A549 (cell line): ENCODE data around the gene SLC6A17. TPM values are rescaled to one million over a fixed set of nuclear protein-coding genes. Genes with fewer than 3 reads are reported as not detected.

ENCODE experiments used
- ATAC-seq, 2 experiments: fragments of 200-7000 bp in 1 of 2; fragments of >200 bp in 1 of 2; cut with Nextera tagmentation in 1 of 2; cut with Tn5 transposase in 1 of 2; 3 replicates each; pipeline versions ENCODE4 v1.8.0 to v1.9.1; 2018 to 2020; ENCODE audit warnings: mild to moderate bottlenecking in 1 of 2, moderate library complexity in 1 of 2
- CTCF ChIA-PET: fragments of 300-600 bp; sonication (Branson Sonifier 250); formaldehyde crosslinking; extraction: SDS; loops from one replicate; lab custom pipeline; 2021; ENCODE audit warnings: antibody characterized with exemption, inconsistent platforms; lab: Yijun Ruan, JAX
- POLR2A ChIA-PET: fragments of 350-600 bp; formaldehyde crosslinking; extraction: SDS; loops from one replicate; lab custom pipeline; 2021; ENCODE audit warnings: antibody characterized with exemption, inconsistent platforms; lab: Yijun Ruan, JAX
- DNase-seq, 2 experiments: peaks; one replicate each; pipeline versions ENCODE4 v3.0.0 to v3.0.0-alpha.2; 2011 to 2016; ENCODE audit warnings: low read depth in 1 of 2, low spot score in 1 of 2
- FAIRE-seq: peaks from 2 replicates; lab custom pipeline; 2011; peaks lifted over from hg19 to GRCh38; lab: Jason Lieb, UNC
- H3K27ac ChIP-seq, 2 experiments: fragments of >200 bp; sonication (Bioruptor Twin); formaldehyde crosslinking; 3 replicates each; pipeline ENCODE4 v1.5.1; 2016 to 2017
- H3K4me1 ChIP-seq: fragments of >200 bp; sonication (Bioruptor Twin); formaldehyde crosslinking; 3 replicates; pipeline ENCODE4 v1.6.1; 2016
- H3K4me2 ChIP-seq: fragments of >200 bp; sonication (Bioruptor Twin); formaldehyde crosslinking; 3 replicates; pipeline ENCODE4 v1.6.1; 2016
- H3K4me3 ChIP-seq: fragments of >200 bp; sonication (Bioruptor Twin); formaldehyde crosslinking; 3 replicates; pipeline ENCODE4 v1.5.1; 2016
- H3K9me3 ChIP-seq: fragments of >200 bp; sonication (Bioruptor Twin); formaldehyde crosslinking; 3 replicates; pipeline ENCODE4 v1.6.1; 2016
- BCL3 ChIP-seq: fragments of >200 bp; sonication (Bioruptor Twin); formaldehyde crosslinking; IDR thresholded peaks from 3 replicates; pipeline ENCODE4 v1.6.1; 2016
- CEBPB ChIP-seq, 2 experiments: fragments of >200 bp in 1 of 2; sonication (Bioruptor Twin) in 1 of 2; formaldehyde crosslinking in 1 of 2; IDR thresholded peaks; 2 replicates each; pipeline ENCODE4 v1.6.1; 2012 to 2016
- EHF ChIP-seq: fragments of 250-450 bp; sonication (Bioruptor Pico); IDR thresholded peaks from 2 replicates; pipeline ENCODE4 v1.5.0; 2020; ENCODE audit warnings: mild to moderate bottlenecking
- ESRRA ChIP-seq: fragments of 150-350 bp; IDR thresholded peaks from 2 replicates; pipeline ENCODE4 v1.6.1; 2014; ENCODE audit warnings: mild to moderate bottlenecking, low read length, borderline replicate concordance
- FOSL2 ChIP-seq, 2 experiments: fragments of 450-650 bp in 1 of 2; fragments of >200 bp in 1 of 2; sonication (Bioruptor Twin) in 1 of 2; formaldehyde crosslinking; IDR thresholded peaks; 2 replicates each; pipeline versions ENCODE4 v1.5.0 to v1.6.1; 2016 to 2020; ENCODE audit warnings: mild to moderate bottlenecking in 1 of 2, moderate library complexity in 1 of 2
- HDAC2 ChIP-seq: fragments of 200-600 bp; sonication (generic); IDR thresholded peaks from 2 replicates; pipeline ENCODE4 v1.6.1; 2016
- HOXB5 ChIP-seq: fragments of 250-450 bp; sonication (Bioruptor Pico); IDR thresholded peaks from 2 replicates; pipeline ENCODE4 v1.5.0; 2020; ENCODE audit warnings: mild to moderate bottlenecking, moderate library complexity
- KDM5A ChIP-seq: fragments of 200-600 bp; sonication (generic); IDR thresholded peaks from 2 replicates; pipeline ENCODE4 v1.6.1; 2016; ENCODE audit warnings: antibody characterized with exemption, mild to moderate bottlenecking
- MAFK ChIP-seq: fragments of 450-650 bp; IDR thresholded peaks from 2 replicates; pipeline ENCODE4 v1.6.1; 2014; ENCODE audit not compliant: partially characterized antibody
- MAX ChIP-seq: IDR thresholded peaks from 2 replicates; pipeline ENCODE4 v1.6.1; 2012
- MAZ ChIP-seq: fragments of 150-350 bp; IDR thresholded peaks from 2 replicates; pipeline ENCODE4 v1.6.1; 2014; ENCODE audit warnings: antibody characterized with exemption, low read depth, low read length, borderline replicate concordance
- NPAS2 ChIP-seq: fragments of 250-450 bp; sonication (Bioruptor Pico); IDR thresholded peaks from 2 replicates; pipeline ENCODE4 v1.8.0; 2022; ENCODE audit warnings: mild to moderate bottlenecking, moderate library complexity, borderline replicate concordance
- POLR2A ChIP-seq: IDR thresholded peaks from 2 replicates; pipeline ENCODE4 v1.6.1; 2012; ENCODE audit warnings: mild to moderate bottlenecking, low read length
- RAD21 ChIP-seq, 2 experiments: fragments of >200 bp in 1 of 2; sonication (Bioruptor Twin) in 1 of 2; formaldehyde crosslinking in 1 of 2; IDR thresholded peaks in 1 of 2; conservative IDR thresholded peaks in 1 of 2; 2 replicates in 1 of 2; 3 replicates in 1 of 2; pipeline ENCODE4 v1.6.1; 2012 to 2018; ENCODE audit warnings: inconsistent platforms in 1 of 2
- RARB ChIP-seq: fragments of 250-450 bp; sonication (Bioruptor Pico); IDR thresholded peaks from 2 replicates; pipeline ENCODE4 v1.8.0; 2021; ENCODE audit warnings: mild to moderate bottlenecking, moderate library complexity
- RCOR1 ChIP-seq: fragments of 150-350 bp; IDR thresholded peaks from 2 replicates; pipeline ENCODE4 v1.6.1; 2014; ENCODE audit warnings: antibody characterized with exemption, low read length, low read depth
- SMC3 ChIP-seq: fragments of >200 bp; sonication (Bioruptor Twin); formaldehyde crosslinking; IDR thresholded peaks from 3 replicates; pipeline ENCODE4 v1.6.1; 2018; ENCODE audit warnings: inconsistent platforms
- TFCP2L1 ChIP-seq: fragments of 250-450 bp; sonication (Bioruptor Pico); IDR thresholded peaks from 2 replicates; pipeline ENCODE4 v1.5.0; 2021; ENCODE audit warnings: mild to moderate bottlenecking
- ZFP36 ChIP-seq: fragments of 450-650 bp; IDR thresholded peaks from 2 replicates; pipeline ENCODE4 v1.6.1; 2014; ENCODE audit warnings: borderline replicate concordance; ENCODE audit not compliant: partially characterized antibody
- WGBS: methylation state at CpG from one replicate; pipeline ENCODE4 v1.1.6; 2017; ENCODE audit errors: missing lambda C conversion rate; 5-methylcytosine and 5-hydroxymethylcytosine counted together
- polyA plus RNA-seq, 4 experiments: library from polyadenylated mRNA; depleted of rRNA in 3 of 4; stranded (reverse); fragments of >200 nt; fragmentation: RNase III in 1 of 4; extraction: RNeasy Plus Mini Kit Qiagen cat#74134 plus additional on column Dnase treatment in 1 of 4; gene quantifications; 2 replicates in 3 of 4; 3 replicates in 1 of 4; pipeline ENCODE4 v1.2.3, GENCODE V29; 2011 to 2017
- TF ChIP-seq, protein P1 (sequence below): IDR thresholded peaks from 2 replicates; pipeline ENCODE4 v1.6.1; 2012
- TF ChIP-seq, protein P2 (sequence below): fragments of 250-450 bp; sonication (Bioruptor Pico); IDR thresholded peaks from 2 replicates; pipeline ENCODE4 v1.5.0; 2020; ENCODE audit warnings: low read depth, mild to moderate bottlenecking, moderate library complexity
- TF ChIP-seq, protein P3 (sequence below): fragments of 250-450 bp; sonication (Bioruptor Pico); IDR thresholded peaks from 2 replicates; pipeline ENCODE4 v1.5.0; 2021; ENCODE audit warnings: mild to moderate bottlenecking, moderate library complexity, borderline replicate concordance

The SLC6A17 gene
- polyA plus RNA-seq, 2 of the 4 experiments (the other 2 are of a cell fraction) = 0.56 to 2.2 TPM

DNA sequence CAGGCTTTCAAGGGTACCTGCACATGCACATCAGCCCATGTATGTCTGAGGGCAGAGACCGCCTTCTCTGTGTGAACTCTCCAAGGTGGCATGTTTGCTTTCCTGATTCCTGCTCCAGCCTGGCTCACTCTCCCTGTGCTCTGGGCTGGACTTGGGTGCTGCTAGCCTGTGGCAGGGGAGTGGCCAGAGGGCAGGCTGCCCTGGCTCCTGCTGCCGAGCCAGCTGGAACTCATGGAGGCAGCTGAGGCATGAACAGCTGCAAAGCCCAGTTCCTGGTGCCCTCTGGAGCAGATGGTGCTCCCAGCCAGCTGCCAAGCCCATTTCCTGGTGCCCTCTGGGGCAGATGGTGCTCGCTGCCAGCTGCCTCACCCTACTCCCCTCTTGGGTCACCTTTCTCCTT, 30.5 kb upstream of the SLC6A17 start:
- no peak overlapping the region for H3K4me2 ChIP-seq
- H3K9me3 ChIP-seq = peaks cover 9% of the 10 kb centered on the region
- FAIRE-seq (no peak), ATAC-seq (no peak), DNase-seq (no peak)
- POLR2A ChIA-PET = no interaction called here
- no peak overlapping the region for H3K4me3 ChIP-seq
- CTCF ChIA-PET = interaction anchor here (0.6 kb wide), 1 partner anchor 68 kb away, joined by 3 read pairs; no protein-coding TSS in a partner anchor
- H3K4me1 ChIP-seq = no peaks in the 10 kb centered on the region
- TF ChIP-seq RARB (CRISPR knock-in tag) (no peak), SMC3 (no peak), MAX (no peak), RCOR1 (no peak), MAFK (no peak), EHF (CRISPR knock-in tag) (no peak), MAZ (no peak), ESRRA (no peak), ZFP36 (no peak), POLR2A (no peak)
- TF ChIP-seq, protein P1, sequence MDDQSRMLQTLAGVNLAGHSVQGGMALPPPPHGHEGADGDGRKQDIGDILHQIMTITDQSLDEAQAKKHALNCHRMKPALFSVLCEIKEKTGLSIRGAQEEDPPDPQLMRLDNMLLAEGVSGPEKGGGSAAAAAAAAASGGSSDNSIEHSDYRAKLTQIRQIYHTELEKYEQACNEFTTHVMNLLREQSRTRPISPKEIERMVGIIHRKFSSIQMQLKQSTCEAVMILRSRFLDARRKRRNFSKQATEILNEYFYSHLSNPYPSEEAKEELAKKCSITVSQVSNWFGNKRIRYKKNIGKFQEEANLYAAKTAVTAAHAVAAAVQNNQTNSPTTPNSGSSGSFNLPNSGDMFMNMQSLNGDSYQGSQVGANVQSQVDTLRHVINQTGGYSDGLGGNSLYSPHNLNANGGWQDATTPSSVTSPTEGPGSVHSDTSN = no peak
- no peak overlapping the region for H3K27ac ChIP-seq
- no CpG with 5 or more reads among the region's 3 CpGs for WGBS

- no peaks in the 10 kb centered on the region for H3K4me1 ChIP-seq
- ChIA-PET CTCF (interaction anchor here (1.2 to 1.8 kb wide), 2 partner anchors 15 to 20 kb away, joined by 4 to 5 read pairs; no protein-coding TSS in a partner anchor), POLR2A (no interaction called here)
- H3K4me2 ChIP-seq = no peak overlapping the region
- WGBS = 39% methylated on average over 4 of the region's 12 CpGs
- no peak for DNase-seq
- no peak for TF ChIP-seq CEBPB (IDR thresholded peaks at IDR 0.05)
- no peak for TF ChIP-seq FOSL2 (IDR thresholded peaks at IDR 0.05)
- no peak for TF ChIP-seq FOSL2 (CRISPR knock-in tag; IDR thresholded peaks at IDR 0.05)
- TF ChIP-seq, protein P2, sequence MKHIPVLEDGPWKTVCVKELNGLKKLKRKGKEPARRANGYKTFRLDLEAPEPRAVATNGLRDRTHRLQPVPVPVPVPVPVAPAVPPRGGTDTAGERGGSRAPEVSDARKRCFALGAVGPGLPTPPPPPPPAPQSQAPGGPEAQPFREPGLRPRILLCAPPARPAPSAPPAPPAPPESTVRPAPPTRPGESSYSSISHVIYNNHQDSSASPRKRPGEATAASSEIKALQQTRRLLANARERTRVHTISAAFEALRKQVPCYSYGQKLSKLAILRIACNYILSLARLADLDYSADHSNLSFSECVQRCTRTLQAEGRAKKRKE (CRISPR knock-in tag) = no peak
- TF ChIP-seq, protein P1 = no peak
- TF ChIP-seq NPAS2 (CRISPR knock-in tag) = no peak
- H3K9me3 ChIP-seq = peaks cover 9% of the 10 kb centered on the region
- ATAC-seq = no peak
- no peak overlapping the region for H3K4me3 ChIP-seq
- H3K27ac ChIP-seq = no peak overlapping the region
- FAIRE-seq = no peak
Measured at GRCh38 chr1:110120960-110121561, 29.2 kb upstream of the SLC6A17 start.

- 3% methylated on average over 3 of the region's 3 CpGs for WGBS
- ATAC-seq (no peak), DNase-seq (no peak)
- POLR2A ChIA-PET = no interaction called here
- H3K27ac ChIP-seq = no peak overlapping the region
- no peaks in the 10 kb centered on the region for H3K4me1 ChIP-seq
- TF ChIP-seq HOXB5 (CRISPR knock-in tag) (no peak), HDAC2 (no peak), ESRRA (no peak), CEBPB (IDR thresholded peaks at IDR 0.05) (no peak), BCL3 (no peak), KDM5A (no peak), MAFK (no peak), TFCP2L1 (CRISPR knock-in tag) (no peak), RAD21 (conservative IDR thresholded peaks at IDR 0.05 in 1 of 2, IDR thresholded peaks at IDR 0.05 in 1 of 2) (no peak)
- TF ChIP-seq, protein P3, sequence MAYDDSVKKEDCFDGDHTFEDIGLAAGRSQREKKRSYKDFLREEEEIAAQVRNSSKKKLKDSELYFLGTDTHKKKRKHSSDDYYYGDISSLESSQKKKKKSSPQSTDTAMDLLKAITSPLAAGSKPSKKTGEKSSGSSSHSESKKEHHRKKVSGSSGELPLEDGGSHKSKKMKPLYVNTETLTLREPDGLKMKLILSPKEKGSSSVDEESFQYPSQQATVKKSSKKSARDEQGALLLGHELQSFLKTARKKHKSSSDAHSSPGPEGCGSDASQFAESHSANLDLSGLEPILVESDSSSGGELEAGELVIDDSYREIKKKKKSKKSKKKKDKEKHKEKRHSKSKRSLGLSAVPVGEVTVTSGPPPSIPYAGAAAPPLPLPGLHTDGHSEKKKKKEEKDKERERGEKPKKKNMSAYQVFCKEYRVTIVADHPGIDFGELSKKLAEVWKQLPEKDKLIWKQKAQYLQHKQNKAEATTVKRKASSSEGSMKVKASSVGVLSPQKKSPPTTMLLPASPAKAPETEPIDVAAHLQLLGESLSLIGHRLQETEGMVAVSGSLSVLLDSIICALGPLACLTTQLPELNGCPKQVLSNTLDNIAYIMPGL (CRISPR knock-in tag) = no peak
- TF ChIP-seq, all 56 proteins: peak for 0
- no peak overlapping the region for H3K4me3 ChIP-seq
- peaks cover 9% of the 10 kb centered on the region for H3K9me3 ChIP-seq
- FAIRE-seq = no peak
- CTCF ChIA-PET = interaction anchor here (1.7 kb wide), 1 partner anchor 20 kb away, joined by 4 read pairs; no protein-coding TSS in a partner anchor
- H3K4me2 ChIP-seq = no peak overlapping the region
Measured at GRCh38 chr1:110123224-110123623, 27.1 kb upstream of the SLC6A17 start.
